Fibroblast of mammary gland (primary cell): Measurements from ENCODE around the gene NUFIP2.
A peak's percentile ranks its signal among the peaks of the same experiment; 100 is the strongest.
"Not testable (repeated sequence)": the region's sequence is repeated elsewhere in the genome, so short reads cannot be mapped to it uniquely, and the experiment has no call there.

Source experiments
- DNase-seq: peaks from one replicate; pipeline ENCODE4 v3.0.0-alpha.2; 2010; ENCODE audit warnings: low read depth
- H3K4me3 ChIP-seq: 2 replicates; pipeline ENCODE4 v1.5.1; 2011; ENCODE audit warnings: low read depth, mild to moderate bottlenecking, low read length, moderate library complexity; ENCODE audit not compliant: control insufficient read depth
- CTCF ChIP-seq: conservative IDR thresholded peaks from 2 replicates; pipeline ENCODE4 v1.5.1; 2011; ENCODE audit warnings: low read depth, low read length, inconsistent platforms; ENCODE audit not compliant: control insufficient read depth, insufficient read depth

NUFIP2 gene

DNA sequence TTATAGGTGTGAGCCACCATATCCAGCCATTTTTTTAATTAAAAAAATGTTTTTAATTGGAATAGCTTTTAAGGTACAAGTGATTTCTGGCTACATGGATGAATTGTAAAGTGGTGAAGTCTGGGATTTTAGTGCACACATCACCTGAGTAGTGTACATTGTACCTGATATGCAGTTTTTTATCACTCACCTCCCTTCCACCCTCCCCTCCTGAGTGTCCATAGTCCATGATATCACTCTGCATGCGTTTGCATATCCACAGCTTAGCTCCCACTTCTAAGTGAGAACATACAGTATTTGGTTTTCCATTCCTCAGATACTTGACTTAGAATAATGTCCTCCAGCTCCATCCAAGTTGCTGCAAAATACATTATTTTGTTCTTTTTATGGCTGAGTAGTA is 60.6 kb downstream of the NUFIP2 start:
- no peak for TF ChIP-seq CTCF
- DNase-seq, result no peak
- H3K4me3 ChIP-seq, result no peak overlapping the region

DNA sequence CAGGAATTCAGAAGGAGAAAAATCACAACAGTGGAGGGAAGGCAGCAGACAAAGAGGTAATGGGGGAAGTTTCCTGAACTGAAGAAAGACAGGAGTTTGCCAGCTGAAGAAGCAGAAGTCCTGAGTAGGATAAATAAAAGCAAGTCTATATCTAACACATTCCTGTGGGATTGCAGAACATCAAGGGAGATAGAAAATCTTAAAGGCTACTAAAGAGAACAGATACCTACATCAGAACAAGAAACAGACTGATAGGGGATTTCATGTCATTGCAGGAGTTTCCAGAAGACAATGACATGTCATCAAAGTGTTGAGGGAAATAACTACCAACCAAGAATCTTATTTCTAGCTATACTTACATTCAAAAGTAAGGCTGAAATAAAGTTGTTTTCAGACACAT is 68.6 kb downstream of the NUFIP2 start:
- no peak for DNase-seq
- H3K4me3 ChIP-seq, result no peak overlapping the region
- no peak for TF ChIP-seq CTCF

DNA sequence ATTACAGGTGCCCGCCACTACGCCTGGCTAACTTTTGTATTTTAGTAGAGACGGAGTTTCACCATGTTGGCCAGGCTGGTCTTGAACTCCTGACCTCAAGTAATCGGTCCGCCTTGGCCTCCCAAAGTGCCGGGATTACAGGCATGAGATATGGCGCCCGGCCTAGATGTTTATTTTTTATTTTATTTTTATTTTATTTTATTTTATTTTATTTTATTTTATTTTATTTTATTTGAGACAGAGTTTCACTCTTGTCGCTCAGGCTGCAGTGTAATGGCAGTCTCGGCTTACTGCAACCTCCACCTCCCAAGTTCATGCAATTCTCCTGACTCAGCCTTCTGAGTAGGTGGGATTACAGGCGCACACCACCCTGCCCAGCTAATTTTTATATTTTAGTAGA is 72.6 kb downstream of the NUFIP2 start:
- not testable (repeated sequence) for H3K4me3 ChIP-seq, DNase-seq

DNA sequence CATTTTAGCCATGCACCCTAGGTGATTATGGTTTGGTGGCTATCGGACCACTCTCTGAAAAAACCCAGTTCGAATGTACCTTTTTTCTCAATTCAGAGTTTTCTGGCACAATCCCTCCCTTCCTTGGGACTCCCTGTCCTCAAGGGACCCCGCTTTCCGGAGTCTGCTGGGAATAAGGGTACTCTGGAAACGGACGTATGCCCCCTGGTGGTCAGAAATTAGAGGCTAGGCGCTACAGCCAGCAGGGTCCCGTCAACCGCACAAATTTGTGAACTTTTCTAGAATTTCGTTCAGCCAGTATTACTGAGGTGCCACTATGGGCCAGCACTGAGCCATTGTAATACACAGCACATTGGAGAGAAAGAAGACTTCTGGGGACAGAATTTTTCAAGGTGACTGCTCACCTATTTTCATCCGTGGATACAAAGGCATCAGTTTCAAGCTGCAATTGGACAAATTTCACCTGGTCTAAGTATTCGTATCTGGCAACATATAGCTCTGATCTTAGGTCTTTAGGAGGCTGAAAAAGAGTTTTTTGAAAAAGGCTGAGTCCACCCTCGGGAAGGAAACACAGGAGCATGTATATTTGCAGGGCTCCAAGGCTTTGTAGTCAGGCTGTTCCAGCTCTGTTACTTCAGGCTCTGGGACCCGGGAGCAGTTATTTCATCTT is 74.4 kb downstream of the NUFIP2 start:
- no peak overlapping the region for H3K4me3 ChIP-seq
- TF ChIP-seq CTCF, result peak; percentile 93
- peak; percentile 81 for DNase-seq

- H3K4me3 ChIP-seq, result no peak overlapping the region
- DNase-seq, result no peak
- TF ChIP-seq CTCF, result no peak
Observed at GRCh38 chr17:29216856-29217255, 77.1 kb downstream of the NUFIP2 start.

DNA sequence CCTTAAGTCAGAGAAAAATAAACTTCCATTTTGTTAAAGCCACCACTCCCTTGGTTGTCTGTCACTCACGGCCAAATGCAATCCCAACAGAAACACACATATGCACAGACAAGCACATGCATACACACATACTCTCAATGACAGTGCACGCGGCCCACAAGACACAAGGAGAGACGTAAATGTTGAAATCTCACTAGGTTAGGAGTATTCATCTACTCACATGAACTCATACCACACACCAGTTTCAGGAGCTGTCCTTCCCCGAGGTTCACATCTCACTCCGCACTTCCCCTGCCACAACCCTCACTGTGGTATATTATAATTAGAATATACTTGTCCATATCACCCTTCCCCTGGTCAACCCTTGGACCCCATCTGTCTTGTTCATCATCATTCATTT is 77.8 kb downstream of the NUFIP2 start:
- no peak for TF ChIP-seq CTCF
- no peak for DNase-seq
- H3K4me3 ChIP-seq, result no peak overlapping the region

GRCh38 chr17:29215717-29216116 is 78.2 kb downstream of the NUFIP2 start:
- DNase-seq, result peak; percentile 65
- no peak for TF ChIP-seq CTCF
- no peak overlapping the region for H3K4me3 ChIP-seq

DNA sequence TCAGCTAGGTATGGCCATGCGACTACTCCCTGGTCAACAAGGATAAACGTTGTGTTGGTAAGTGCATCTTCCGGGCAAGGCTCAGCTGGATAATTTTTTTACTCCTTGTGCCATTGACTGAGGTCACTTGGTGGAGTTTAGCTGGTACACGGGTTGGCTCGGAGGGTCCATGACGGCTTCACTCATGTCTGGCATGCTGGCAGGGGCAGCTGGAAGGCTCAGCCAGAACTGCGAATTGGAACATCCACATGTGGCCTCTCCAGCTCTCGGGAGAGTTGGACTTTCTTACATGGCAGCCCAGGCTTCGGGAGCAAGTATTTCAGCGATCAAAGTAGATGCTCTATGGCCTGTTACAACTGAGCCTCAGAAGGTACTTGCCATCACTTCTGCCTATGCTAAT is 78.8 kb downstream of the NUFIP2 start:
- H3K4me3 ChIP-seq, result no peak overlapping the region
- no peak for DNase-seq
- no peak for TF ChIP-seq CTCF
